Activated T-helper 1 cell treated with anti-CD3 and anti-CD28 coated beads, Interleukin-12 subunit alpha, Interleukin-12 subunit beta, Interleukin-2, Interleukin-4 antibody, amounts not matched to agents 30 ng/mL and 10 ng/mL and 1 ng/mL, durations not matched to agents 14 hours and 24 hours and 36 hours (primary cell): ENCODE data around the gene ZNF804B. TPM values are rescaled to one million over a fixed set of nuclear protein-coding genes. Genes with fewer than 3 reads are reported as not detected.

Source experiments
- DNase-seq: peaks from one replicate; pipeline ENCODE4 v3.0.0; 2021; ENCODE audit warnings: low spot score
- H3K27ac Mint-ChIP-seq: one replicate; pipeline ENCODE4 v1.8.0; 2021; ENCODE audit warnings: mild to moderate bottlenecking, mixed read lengths
- H3K27me3 Mint-ChIP-seq: one replicate; pipeline ENCODE4 v1.8.0; 2022; ENCODE audit warnings: mild to moderate bottlenecking, moderate library complexity, mixed read lengths; ENCODE audit not compliant: insufficient read depth
- H3K36me3 Mint-ChIP-seq: one replicate; pipeline ENCODE4 v1.8.0; 2021; ENCODE audit warnings: low read depth, mixed read lengths
- H3K4me1 Mint-ChIP-seq: one replicate; pipeline ENCODE4 v1.8.0; 2021; ENCODE audit warnings: low read depth, mixed read lengths
- H3K4me3 Mint-ChIP-seq: one replicate; pipeline ENCODE4 v1.8.0; 2021; ENCODE audit warnings: mild to moderate bottlenecking, moderate library complexity, mixed read lengths
- H3K9me3 Mint-ChIP-seq: one replicate; pipeline ENCODE4 v1.8.0; 2021; ENCODE audit warnings: mixed read lengths
- intact Hi-C: fragments of 100-400 bp; cut with micrococcal nuclease; formaldehyde crosslinking; loops from one replicate; pipeline ENCODE4 v1.15.1; 2024
- total RNA-seq: library from RNA; stranded (reverse); gene quantifications from 2 replicates; pipeline ENCODE4 v1.2.3, GENCODE V29; 2022

The ZNF804B gene
- total RNA-seq, 1 donor from 2014 or later = not detected

- Mint-ChIP-seq H3K9me3 (no peaks in the 10 kb centered on the region), H3K27me3 (peaks cover 2% of the 10 kb centered on the region), H3K27ac (no peak overlapping the region), H3K4me1 (no peaks in the 10 kb centered on the region), H3K36me3 (no peaks in the 10 kb centered on the region), H3K4me3 (no peak overlapping the region)
- no peak for DNase-seq
- intact Hi-C loops = loop anchor here (1.0 to 10.0 kb wide), 3 partner anchors 834 to 1635 kb away; no protein-coding TSS in a partner anchor
Observed at GRCh38 chr7:88789480-88790064, 30.1 kb downstream of the ZNF804B start.

DNA sequence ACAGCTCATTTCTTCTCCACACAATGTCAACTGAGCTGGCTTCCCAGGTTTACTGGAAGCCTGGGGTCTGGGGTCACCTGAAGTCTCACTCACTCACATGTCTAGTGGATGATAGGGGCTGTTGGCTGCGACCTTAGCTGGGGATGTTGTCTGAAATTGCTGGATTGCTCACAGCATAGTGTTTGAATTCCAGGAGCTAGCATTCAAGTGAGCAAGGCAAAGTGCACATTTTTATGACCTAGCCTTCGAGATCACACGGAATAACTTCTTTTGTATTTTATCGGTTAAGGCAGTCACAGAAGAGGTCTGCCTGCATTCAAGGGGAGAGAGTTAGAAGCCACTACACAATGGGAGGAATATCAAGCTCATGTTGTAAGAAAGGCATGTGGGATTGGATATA lies 32.4 kb downstream of the ZNF804B start:
- Mint-ChIP-seq H3K36me3 (no peaks in the 10 kb centered on the region), H3K27me3 (peaks cover 2% of the 10 kb centered on the region), H3K4me1 (no peaks in the 10 kb centered on the region), H3K4me3 (no peak overlapping the region), H3K9me3 (no peaks in the 10 kb centered on the region), H3K27ac (no peak overlapping the region)
- intact Hi-C loops = no loop called here
- DNase-seq = no peak

DNA sequence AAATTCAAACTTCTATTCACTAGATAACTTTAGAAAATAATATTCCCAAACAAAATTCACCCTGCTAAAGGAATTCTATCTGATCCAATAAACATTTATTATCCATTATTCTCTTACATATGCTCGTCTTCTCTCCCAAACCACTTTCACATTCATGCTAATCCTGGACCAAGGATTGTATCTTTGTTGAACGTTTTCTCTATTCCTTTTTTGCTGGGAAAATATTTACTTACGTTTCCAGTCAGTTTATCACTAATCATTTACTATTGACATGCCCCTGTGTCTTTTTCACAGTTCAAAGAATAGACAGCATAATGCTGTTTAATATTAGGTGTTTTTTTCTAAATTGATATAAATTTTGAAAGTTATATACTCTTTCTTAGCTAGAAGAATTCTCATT lies 32.9 kb downstream of the ZNF804B start:
- intact Hi-C loops = no loop called here

DNA sequence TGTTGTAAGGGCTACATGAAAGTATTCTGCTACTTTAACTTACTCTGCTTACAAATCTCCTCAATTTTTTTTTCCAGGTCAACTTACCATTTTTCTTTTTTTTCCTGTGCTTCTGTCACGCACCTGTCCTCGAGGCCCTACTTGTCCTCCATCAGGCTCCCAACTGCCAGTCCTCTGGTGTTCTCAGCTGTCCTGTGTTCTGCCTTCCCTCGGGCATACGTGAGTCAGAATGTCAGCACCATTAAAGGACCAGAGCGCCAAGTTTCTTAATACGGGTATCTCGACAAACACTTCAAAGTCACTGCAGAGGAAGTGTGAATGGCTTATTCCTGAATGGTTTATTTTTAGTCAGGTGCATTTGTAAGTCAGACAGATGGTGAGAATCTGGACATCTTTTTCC lies 36.1 kb downstream of the ZNF804B start, which contains the start of gene TEX47:
Gene TEX47 (minus strand): TSS at position 185 of the 400 bp plus-strand sequence. CDS start 795 bp downstream, outside the sequence.
- no peak for DNase-seq
- H3K4me1 Mint-ChIP-seq = no peaks in the 10 kb centered on the region
- no peak within 1 kb of the TSS for H3K27ac Mint-ChIP-seq
- H3K4me3 Mint-ChIP-seq = no peak within 1 kb of the TSS
- no peaks in the 10 kb centered on the region for H3K36me3 Mint-ChIP-seq
- H3K9me3 Mint-ChIP-seq = no peaks in the 10 kb centered on the region
- intact Hi-C loops = no loop called here
- no peaks in the 10 kb centered on the region for H3K27me3 Mint-ChIP-seq

More for the DNA sequence above, 32.9 kb downstream of the ZNF804B start:
- no peak for DNase-seq
- no peaks in the 10 kb centered on the region for H3K4me1 Mint-ChIP-seq
- H3K9me3 Mint-ChIP-seq = no peaks in the 10 kb centered on the region
- no peak overlapping the region for H3K27ac Mint-ChIP-seq
- H3K27me3 Mint-ChIP-seq = peaks cover 2% of the 10 kb centered on the region
- no peaks in the 10 kb centered on the region for H3K36me3 Mint-ChIP-seq
- H3K4me3 Mint-ChIP-seq = no peak overlapping the region

DNA sequence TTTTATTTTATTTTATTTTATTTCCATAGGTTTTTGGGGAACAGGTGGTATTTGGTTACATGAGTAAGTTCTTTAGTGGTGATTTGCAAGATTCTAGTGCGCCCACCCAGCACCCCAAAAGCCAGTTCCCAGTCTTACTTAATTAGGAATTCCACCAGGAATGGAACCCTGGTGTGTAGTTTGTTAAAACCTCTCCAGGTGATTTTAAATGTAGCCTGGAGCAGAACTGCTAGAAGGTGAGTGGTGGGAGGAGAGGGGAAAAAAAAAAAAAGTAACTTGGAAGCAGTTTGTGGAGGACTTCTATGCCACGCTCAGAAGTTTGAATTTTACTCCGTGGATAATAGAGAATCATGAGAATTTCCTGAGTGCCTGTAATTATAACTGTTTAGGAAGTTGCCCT lies 41.5 kb downstream of the ZNF804B start:
- no peak overlapping the region for H3K4me3 Mint-ChIP-seq
- no peaks in the 10 kb centered on the region for H3K9me3 Mint-ChIP-seq
- H3K27ac Mint-ChIP-seq = no peak overlapping the region
- H3K36me3 Mint-ChIP-seq = no peaks in the 10 kb centered on the region
- H3K4me1 Mint-ChIP-seq = no peaks in the 10 kb centered on the region
- intact Hi-C loops = no loop called here
- H3K27me3 Mint-ChIP-seq = no peaks in the 10 kb centered on the region
- DNase-seq = no peak

DNA sequence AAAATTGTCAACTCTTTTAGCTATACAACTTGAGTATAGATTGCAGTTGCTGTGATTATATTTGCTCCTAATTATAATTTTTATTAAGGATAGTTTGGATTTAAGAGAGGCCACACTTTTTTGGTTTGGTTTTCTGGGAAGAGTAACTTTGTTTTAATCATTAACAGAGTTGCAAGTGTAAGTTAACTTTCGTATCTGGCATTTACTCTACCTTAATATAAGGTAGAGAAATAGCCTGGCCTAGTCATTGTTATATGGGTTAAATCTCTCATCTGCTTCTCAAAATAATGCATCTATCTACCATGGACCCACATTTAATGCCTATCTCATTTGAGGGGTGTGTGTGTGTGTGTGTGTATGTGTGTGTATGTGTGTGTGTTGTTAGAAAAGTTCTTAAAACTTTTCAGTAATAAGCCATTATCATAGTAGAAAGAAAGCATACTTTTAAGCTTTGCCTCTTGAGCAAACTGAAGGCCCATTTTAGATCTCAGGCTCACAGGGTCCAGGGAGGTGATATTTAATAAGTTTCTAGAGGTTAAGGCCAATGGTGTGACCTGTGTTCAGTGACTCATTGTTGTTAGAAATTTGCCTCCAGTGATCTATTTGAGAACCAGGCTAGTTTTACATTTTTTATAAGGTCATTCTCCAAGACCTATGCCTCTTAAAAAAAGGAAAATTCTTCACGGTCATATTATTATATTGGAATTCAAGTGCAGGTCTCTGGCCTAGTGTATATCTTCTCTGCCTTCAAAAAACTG lies 47.0 kb downstream of the ZNF804B start:
- intact Hi-C loops = no loop called here
- Mint-ChIP-seq H3K27ac (no peak overlapping the region), H3K4me3 (no peak overlapping the region), H3K4me1 (no peaks in the 10 kb centered on the region), H3K36me3 (no peaks in the 10 kb centered on the region), H3K9me3 (no peaks in the 10 kb centered on the region), H3K27me3 (no peaks in the 10 kb centered on the region)
- DNase-seq = no peak

- intact Hi-C loops = no loop called here
- H3K27ac Mint-ChIP-seq = no peak overlapping the region
- no peaks in the 10 kb centered on the region for H3K36me3 Mint-ChIP-seq
- H3K4me1 Mint-ChIP-seq = no peaks in the 10 kb centered on the region
- H3K4me3 Mint-ChIP-seq = no peak overlapping the region
- no peaks in the 10 kb centered on the region for H3K27me3 Mint-ChIP-seq
- DNase-seq = no peak
- peaks cover 4% of the 10 kb centered on the region for H3K9me3 Mint-ChIP-seq
Observed at GRCh38 chr7:88818552-88818951, 59.1 kb downstream of the ZNF804B start.

GRCh38 chr7:88826222-88826621 lies 66.7 kb downstream of the ZNF804B start:
- no peak for DNase-seq
- H3K36me3 Mint-ChIP-seq = no peaks in the 10 kb centered on the region
- intact Hi-C loops = no loop called here
- peaks cover 11% of the 10 kb centered on the region for H3K9me3 Mint-ChIP-seq
- no peaks in the 10 kb centered on the region for H3K27me3 Mint-ChIP-seq
- H3K4me3 Mint-ChIP-seq = no peak overlapping the region
- no peaks in the 10 kb centered on the region for H3K4me1 Mint-ChIP-seq
- no peak overlapping the region for H3K27ac Mint-ChIP-seq

GRCh38 chr7:88835147-88835728 lies 75.7 kb downstream of the ZNF804B start:
- H3K9me3 Mint-ChIP-seq = no peaks in the 10 kb centered on the region
- intact Hi-C loops = loop anchor here (5.0 kb wide), 1 partner anchor 593 kb away; no protein-coding TSS in a partner anchor
- H3K4me3 Mint-ChIP-seq = no peak overlapping the region
- no peak for DNase-seq
- no peak overlapping the region for H3K27ac Mint-ChIP-seq
- H3K36me3 Mint-ChIP-seq = no peaks in the 10 kb centered on the region
- H3K27me3 Mint-ChIP-seq = peaks cover 1% of the 10 kb centered on the region
- H3K4me1 Mint-ChIP-seq = no peaks in the 10 kb centered on the region

DNA sequence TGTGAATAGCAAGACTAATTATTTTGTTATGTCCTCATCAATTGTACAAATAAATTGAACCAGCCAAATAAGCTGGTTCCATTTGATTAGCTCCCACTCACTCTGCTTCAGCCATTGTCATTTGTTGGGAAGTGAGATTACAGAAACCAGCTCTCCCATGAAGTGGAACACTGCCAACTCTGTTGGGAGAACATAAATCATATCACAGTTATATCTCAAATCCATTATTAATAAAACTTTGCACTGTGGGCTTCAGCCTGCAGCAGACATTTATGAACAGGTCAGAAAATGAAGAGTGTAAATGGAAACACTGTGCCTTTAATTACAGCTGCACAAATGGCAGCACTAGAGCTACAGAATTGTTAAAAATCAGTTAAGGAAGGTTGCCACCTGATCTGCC lies 82.7 kb downstream of the ZNF804B start:
- no peak overlapping the region for H3K27ac Mint-ChIP-seq
- no peaks in the 10 kb centered on the region for H3K4me1 Mint-ChIP-seq
- H3K4me3 Mint-ChIP-seq = no peak overlapping the region
- intact Hi-C loops = no loop called here
- H3K36me3 Mint-ChIP-seq = no peaks in the 10 kb centered on the region
- DNase-seq = no peak
- no peaks in the 10 kb centered on the region for H3K9me3 Mint-ChIP-seq
- no peaks in the 10 kb centered on the region for H3K27me3 Mint-ChIP-seq

DNA sequence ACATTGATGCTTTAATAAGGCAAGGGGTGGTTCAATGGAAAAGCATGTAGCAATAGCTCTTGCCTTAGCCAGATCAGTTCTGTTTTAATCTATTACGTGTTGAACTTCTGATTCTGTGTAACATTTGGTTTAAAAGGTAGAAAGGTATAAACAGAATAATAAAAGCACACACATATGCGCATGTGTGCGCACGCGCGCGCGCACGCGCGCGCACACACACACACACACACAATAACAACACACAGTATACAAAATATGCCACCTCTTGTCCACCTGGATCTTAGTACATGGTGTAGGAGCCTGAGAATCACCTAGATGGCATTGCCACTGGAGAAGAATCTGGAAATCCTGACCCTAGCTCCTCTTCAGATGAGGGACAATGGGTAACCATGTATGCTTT lies 85.6 kb downstream of the ZNF804B start:
- Mint-ChIP-seq H3K27me3 (no peaks in the 10 kb centered on the region), H3K9me3 (no peaks in the 10 kb centered on the region)

GRCh38 chr7:88851220-88851619 lies 91.7 kb downstream of the ZNF804B start:
- Mint-ChIP-seq H3K27me3 (no peaks in the 10 kb centered on the region), H3K4me1 (no peaks in the 10 kb centered on the region), H3K4me3 (no peak overlapping the region), H3K9me3 (no peaks in the 10 kb centered on the region), H3K27ac (no peak overlapping the region), H3K36me3 (no peaks in the 10 kb centered on the region)
- DNase-seq = no peak
- intact Hi-C loops = no loop called here

More for the DNA sequence above, 85.6 kb downstream of the ZNF804B start:
- intact Hi-C loops = no loop called here
- no peak overlapping the region for H3K27ac Mint-ChIP-seq
- no peaks in the 10 kb centered on the region for H3K4me1 Mint-ChIP-seq
- H3K36me3 Mint-ChIP-seq = no peaks in the 10 kb centered on the region
- H3K4me3 Mint-ChIP-seq = no peak overlapping the region
- DNase-seq = no peak

GRCh38 chr7:88859288-88859687 lies 99.8 kb downstream of the ZNF804B start:
- no peaks in the 10 kb centered on the region for H3K27me3 Mint-ChIP-seq
- no peak for DNase-seq
- no peak overlapping the region for H3K27ac Mint-ChIP-seq
- H3K4me1 Mint-ChIP-seq = no peaks in the 10 kb centered on the region
- no peak overlapping the region for H3K4me3 Mint-ChIP-seq
- H3K36me3 Mint-ChIP-seq = no peaks in the 10 kb centered on the region
- intact Hi-C loops = no loop called here
- H3K9me3 Mint-ChIP-seq = no peaks in the 10 kb centered on the region
